ENCODE measurements around the gene KRTAP10-12.
"Not testable (repeated sequence)": the region's sequence is repeated elsewhere in the genome, so short reads cannot be mapped to it uniquely, and the experiment has no call there.

Gene KRTAP10-12

DNA sequence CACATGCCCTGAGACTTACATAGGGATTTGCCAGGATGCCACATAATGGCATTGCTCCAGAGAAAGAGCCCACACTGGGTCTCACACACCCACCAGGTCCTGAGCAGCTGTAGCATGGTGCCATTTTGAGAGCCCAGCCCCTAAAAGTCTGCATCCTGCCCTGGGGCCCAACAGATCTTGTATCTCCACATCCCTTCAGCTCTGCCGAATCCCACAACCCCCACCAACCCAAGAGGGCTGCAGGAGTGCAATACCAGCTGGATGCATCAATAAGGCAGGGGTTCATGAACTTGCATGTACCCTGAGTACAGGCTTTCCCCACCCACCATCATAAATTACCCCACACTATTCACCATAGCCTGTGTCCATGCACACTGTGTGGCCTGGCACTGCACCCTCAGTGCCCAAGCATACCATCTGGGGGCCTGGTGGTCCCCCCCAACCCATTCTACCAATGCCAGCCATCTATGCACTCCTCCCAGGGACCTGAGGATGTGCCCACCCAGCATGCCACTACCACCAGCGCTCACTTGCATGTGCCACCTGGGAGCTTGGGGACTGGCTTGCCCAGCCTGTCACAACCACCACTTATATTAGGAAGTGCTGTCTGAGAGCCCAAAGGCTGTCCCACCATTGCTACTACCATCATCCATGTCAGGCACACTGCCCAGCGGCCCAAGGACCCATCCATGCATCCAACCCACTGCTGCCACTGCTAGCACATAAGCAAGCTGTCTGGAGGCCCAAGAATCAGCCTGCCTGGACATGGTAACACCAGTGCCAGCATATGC is 26.1 kb upstream of the KRTAP10-12 start:
- no peak for DNase-seq

DNA sequence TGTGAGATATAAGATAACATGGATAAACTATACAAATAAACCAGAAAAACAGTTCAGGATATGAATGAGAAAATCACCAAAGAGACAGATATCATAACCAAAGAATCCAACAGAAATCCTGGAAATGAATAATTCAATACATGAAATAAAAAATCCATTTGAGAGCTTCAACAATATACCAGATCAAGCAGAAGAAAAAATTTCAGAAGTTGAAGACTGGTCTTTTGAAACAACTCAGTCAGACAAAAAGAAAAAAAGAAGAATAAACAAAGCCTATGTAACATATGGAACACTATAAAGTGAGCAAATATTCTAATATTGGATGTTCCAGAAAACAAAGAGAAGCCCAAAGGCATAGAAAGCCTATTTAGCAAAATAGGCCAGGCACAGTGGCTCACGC is 25.1 kb upstream of the KRTAP10-12 start:
- no peak for DNase-seq

- DNase-seq = no peak
Measured at GRCh38 chr21:44677881-44678280, 19.1 kb upstream of the KRTAP10-12 start.

- DNase-seq = no peak
Measured at GRCh38 chr21:44681152-44681551, 15.8 kb upstream of the KRTAP10-12 start.

GRCh38 chr21:44681861-44682579 is 15.0 kb upstream of the KRTAP10-12 start, which contains the start of gene KRTAP12-1:
KRTAP12-1 (minus strand) TSS chr21:44682163; CDS start chr21:44682123, 40 bp downstream.
- no peak for DNase-seq

DNA sequence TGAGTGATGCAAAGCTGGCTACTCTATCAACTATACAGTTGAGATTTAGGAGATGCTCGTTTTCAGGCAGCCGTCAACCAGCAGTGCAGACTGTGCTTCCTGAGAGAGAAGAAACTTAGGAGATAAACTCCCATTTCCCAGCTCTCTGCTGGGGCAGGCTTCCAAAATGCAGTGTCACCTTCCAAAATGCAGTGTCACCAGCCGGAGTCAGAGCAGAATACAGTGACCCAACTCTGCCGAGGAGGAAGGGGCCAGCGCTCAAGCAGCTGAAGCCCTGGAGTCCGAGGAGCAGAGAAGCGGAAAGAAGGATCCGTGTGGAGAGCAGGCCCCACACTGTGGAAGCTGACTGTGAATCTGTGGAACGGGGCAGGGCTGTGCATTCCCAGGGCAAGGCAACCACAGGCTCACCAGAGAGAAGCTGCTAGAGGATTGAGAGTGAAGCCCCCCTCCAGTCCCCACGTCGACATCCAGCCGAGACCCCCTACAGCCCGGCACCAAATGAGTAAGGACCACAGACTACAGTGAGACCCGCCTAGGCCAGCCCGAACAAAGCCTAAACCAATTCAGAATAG is 14.3 kb upstream of the KRTAP10-12 start:
- no peak for DNase-seq

GRCh38 chr21:44684077-44684476 is 12.9 kb upstream of the KRTAP10-12 start:
- DNase-seq = no peak

DNA sequence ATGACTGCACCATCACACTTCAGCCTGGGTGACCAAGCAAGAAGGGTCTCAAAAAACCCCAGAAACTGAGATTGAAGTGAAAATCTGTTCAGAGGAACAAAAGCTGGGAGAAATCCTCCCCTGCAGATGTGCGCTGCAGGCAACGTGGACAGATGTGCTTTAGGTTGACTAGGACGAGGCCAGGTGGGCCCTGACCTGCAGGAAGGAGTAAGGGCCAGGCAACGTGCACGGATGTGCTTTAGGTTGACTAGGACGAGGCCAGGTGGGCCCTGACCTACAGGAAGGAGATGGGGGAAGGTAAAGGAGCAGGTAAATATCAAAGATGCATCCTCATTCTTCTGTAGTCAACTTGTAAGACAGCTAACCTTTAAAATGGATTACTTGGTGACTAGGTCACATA is 12.5 kb upstream of the KRTAP10-12 start:
- no peak for DNase-seq

DNA sequence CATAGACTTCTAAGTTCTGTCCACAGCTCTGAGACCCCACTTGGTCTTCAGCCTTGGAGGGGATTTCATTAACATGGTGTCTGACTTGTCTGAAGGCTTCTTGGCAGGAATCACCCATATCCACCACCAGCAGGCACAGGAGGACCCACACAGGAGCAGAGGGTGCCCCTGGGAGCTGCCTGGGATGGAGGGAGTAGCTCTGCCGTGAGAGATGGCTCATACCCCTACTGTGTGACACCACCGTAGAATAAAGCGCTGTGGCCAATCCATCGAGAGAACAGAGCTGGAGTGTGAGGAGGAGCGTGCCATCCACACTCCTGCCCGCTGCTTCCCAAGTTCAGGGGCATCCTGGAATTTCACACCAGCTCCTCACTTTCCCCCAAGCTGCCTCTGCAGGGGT is 11.9 kb upstream of the KRTAP10-12 start:
- not testable (repeated sequence) for DNase-seq

DNA sequence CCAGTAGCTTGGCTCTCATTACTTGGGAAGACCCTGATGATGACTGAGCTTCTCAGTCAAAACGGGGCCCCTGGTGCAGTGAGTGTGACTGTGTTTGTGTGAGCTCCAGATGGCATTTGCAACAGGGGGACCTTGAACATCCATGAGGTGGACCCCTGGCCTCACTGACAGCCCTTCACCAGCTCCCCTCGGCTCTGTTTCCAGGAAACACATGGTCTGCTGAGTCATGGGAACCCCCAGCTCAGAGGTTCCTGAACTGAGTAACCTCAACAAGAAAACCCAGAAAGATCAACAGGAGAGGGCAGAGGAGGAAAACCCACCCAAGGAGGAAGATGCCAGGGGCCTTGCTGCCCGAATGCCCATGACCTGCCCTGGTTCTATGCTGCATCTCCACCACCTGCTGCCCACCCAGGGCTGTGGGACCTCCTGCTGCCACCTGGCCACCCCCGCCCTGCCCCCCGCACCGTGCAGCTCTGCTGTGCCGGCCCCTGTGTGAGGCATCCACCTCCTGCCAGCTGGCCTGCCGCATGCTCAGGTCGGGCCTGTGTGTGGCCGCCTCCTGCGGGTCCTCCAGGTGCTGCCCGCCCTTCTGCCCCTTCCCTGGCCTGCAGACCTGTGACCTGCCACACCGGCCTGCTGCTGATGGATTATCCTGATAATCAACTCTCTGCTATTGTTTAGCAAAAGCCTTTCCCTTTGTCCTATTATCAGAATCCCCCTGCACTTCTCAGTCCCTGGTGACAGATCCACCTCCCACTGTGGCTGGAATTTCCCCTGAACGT is 10.8 kb upstream of the KRTAP10-12 start:
- DNase-seq = no peak

DNA sequence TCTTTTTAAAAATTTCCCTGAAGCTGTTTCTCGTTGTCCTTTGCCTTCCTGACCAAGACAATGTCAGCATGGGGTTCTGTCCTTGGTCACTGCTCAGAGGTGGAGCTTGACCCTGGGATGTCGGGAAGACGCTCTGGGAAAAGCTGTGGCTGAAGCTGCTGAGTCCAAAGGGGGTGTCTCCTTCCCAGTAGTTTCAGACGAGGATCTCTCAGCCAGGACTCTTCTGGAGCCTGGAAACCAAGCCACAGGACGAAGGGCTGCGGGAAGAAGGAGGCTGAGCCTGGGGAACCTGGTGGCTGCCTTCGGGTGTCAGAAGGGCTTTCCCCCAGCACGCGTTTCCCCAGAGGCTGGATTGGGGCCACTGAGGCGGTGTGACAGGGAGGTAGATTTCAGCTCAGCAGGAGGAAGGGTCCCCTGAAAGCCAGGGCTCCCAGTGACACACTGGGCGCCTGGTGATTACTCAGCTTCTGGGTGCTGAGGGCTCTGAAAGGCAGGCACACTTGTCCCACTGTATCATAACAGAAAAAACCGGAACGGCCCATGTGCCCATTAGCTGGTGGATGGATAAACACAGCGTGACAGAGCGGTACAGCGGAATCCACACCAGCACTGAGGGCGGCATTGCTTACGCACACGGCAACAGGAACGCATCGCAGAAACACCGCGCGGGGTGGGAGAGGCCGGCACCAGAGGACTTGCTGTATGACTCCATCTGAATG is 10.0 kb upstream of the KRTAP10-12 start:
- no peak for DNase-seq

DNA sequence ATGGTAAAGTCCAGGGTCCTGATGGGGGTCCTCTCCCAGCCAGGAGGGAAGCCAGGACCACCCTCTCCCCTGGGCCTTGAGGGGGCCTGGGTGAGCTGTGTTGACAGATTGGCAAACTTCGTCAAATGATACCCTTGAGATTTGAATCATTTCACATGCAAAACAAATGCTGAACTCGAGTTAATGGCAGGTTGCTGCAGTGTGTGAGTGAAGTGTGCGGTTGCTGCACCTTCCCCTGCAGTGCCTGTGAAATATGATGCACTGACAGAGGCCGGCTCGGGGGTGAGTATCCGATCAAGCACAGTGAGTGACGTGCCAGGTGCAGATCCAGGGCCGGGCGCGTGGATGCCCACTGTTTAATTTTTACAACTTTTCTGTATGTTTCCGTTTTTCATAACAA is 9.3 kb upstream of the KRTAP10-12 start:
- DNase-seq = no peak

DNA sequence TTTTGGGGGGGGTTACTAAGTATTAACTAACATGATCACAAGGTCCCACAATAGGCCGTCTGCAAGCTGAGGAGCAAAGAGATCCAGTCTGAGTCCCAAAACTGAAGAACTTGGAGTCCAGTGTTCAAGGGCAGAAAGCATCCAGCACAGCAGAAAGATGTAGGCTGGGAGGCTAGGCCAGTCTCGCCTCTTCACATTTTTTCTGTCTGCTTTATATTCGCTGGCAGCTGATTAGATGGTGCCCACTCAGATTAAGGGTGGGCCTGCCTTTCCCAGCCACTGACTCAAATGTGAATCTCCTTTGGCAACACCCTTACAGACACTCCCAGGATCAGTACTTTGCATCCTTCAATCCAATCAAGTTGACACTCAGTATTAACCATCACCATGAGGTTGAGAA is 7.2 kb upstream of the KRTAP10-12 start:
- not testable (repeated sequence) for DNase-seq

DNA sequence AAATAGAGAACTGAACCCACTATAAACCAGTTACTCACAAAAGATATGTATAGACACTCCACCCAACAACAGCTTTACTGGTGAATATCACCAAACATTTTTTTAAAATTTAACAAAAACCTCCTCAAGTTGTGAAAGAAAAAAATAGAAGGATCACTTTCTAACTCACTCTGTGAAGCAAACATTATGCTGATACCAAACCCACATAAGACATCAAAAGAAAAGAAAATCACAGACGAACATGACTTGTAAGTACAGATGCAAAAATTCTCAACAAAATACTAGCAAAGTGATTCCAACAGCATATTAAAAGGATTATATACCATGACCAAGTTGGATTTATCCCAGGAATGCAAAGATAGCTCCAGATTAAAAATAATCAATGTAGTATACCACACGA is 5.3 kb upstream of the KRTAP10-12 start:
- no peak for DNase-seq

- no peak for DNase-seq
Measured at GRCh38 chr21:44692798-44693512, 4.0 kb upstream of the KRTAP10-12 start.

GRCh38 chr21:44694776-44695175 is 2.2 kb upstream of the KRTAP10-12 start:
- DNase-seq = no peak

GRCh38 chr21:44695184-44695583 is 1.8 kb upstream of the KRTAP10-12 start:
- DNase-seq = no peak

DNA sequence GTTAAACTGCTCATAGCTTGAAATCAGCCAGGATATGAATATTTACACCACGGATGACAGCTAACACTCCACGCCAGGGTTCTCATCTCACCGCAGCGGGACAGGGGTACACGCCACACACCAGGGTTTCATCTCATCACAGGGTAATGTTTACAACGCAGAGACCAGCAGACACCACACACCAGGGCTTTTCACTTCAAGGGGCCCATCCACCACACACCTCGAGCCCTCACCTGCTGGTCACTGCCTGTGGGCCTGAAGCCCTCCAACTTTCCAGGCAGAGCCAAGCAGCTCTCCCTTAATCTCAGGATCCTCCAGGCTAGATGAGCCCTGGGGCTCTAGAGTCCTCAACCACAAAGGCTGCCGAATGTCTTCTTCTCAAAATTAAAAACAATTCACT is 1.3 kb upstream of the KRTAP10-12 start:
- DNase-seq = no peak

- no peak for DNase-seq
Measured at GRCh38 chr21:44696572-44696971, 400 bp upstream of the KRTAP10-12 start.

DNA sequence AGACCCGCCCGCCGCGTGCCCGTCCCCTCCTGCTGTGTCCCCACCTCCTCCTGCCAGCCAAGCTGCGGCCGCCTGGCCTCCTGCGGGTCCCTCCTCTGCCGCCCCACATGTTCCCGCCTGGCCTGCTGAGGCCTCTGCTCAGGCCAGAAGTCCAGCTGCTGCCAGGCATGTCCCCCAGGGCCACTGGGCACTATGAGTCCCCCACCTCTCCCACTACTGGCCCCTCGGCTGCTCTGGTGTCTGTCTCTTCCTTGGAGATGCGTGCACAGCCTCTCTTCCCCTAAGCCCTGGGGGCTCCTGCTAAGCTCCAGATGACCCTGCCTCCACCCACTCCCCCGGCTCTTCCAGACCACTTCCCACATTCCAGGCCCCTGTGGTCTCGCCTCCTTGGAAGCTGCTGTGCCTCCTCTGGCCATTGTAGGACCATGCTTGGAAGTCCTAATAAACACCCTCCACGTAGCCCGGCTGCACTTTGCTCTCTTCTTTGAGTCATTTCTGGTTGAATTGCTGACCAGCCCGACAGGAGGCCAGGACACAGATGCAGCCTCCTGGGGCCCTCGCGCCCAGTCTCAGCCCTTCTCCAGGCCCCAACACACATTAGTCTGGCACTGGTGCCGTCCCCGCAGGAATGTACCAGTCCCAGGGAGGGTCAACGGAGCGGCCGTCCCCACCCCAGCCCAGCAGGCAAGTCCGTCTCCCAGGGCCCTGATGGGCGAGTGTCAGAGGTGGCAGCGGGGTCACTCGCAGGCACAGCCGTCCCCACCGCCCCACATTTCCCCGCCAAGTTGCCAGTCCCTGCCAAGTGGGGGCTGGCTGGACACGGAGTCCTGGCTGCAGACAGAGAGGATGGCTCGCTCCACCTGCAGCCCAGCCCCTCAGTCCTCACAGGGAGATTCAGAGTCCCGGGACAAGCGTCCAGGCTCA is 1.1 kb downstream of the KRTAP10-12 start:
- no peak for DNase-seq
